Sigmoid colon (tissue), 4 donors: ENCODE measurements around the gene TMEM109.

Experiments
- CTCF ChIP-seq, 4 experiments: fragments of 450-650 bp in 3 of 4; fragments of 200-600 bp in 1 of 4; IDR thresholded peaks; one replicate each; pipeline ENCODE4 v1.5.1; 2016 to 2019; ENCODE audit warnings: antibody characterized with exemption in 4 of 4, mild to moderate bottlenecking in 3 of 4, moderate library complexity in 2 of 4
- EP300 ChIP-seq, 4 donors: sonication (generic); formaldehyde crosslinking; IDR thresholded peaks; one replicate each; pipeline ENCODE4 v1.6.1; 2017; ENCODE audit warnings: antibody characterized with exemption in 4 of 4
- POLR2A ChIP-seq, 2 donors: fragments of 450-650 bp; IDR thresholded peaks; one replicate each; pipeline ENCODE4 v1.6.1; 2016; ENCODE audit warnings: antibody characterized with exemption in 2 of 2, mild to moderate bottlenecking in 2 of 2, moderate library complexity in 2 of 2
- POLR2AphosphoS5 ChIP-seq, 4 donors: sonication (generic); formaldehyde crosslinking; IDR thresholded peaks; one replicate each; pipeline ENCODE4 v1.6.1; 2017; ENCODE audit warnings: antibody characterized with exemption in 4 of 4

GRCh38 chr11:60902625-60903024, 11.3 kb upstream of the TMEM109 start:
- no peak for TF ChIP-seq CTCF (IDR thresholded peaks at IDR 0.05)
- no peak for TF ChIP-seq EP300 (IDR thresholded peaks at IDR 0.05)
- no peak for TF ChIP-seq POLR2A (IDR thresholded peaks at IDR 0.05)
- TF ChIP-seq POLR2AphosphoS5 (IDR thresholded peaks at IDR 0.05), result no peak
